IMR-90 (cell line): Measurements from ENCODE around the gene CDK14. TPM values are rescaled to one million over a fixed set of nuclear protein-coding genes. Genes with fewer than 3 reads are reported as not detected.

ENCODE experiments used
- ATAC-seq: fragments of 200-7000 bp; cut with Tn5 transposase; 2 replicates; pipeline ENCODE4 v1.9.1; 2020; ENCODE audit warnings: low read depth, mild to moderate bottlenecking, moderate library complexity
- BruUV-seq: library from RNA; stranded (reverse); fragments of 400-500 nt; replicated peaks from 2 replicates; lab custom pipeline; 2021; lab: Mats Ljungman, UMichigan
- CTCF ChIA-PET: fragments of 300-600 bp; formaldehyde crosslinking; extraction: SDS; loops from one replicate; lab custom pipeline; 2021; ENCODE audit warnings: antibody characterized with exemption; lab: Yijun Ruan, JAX
- POLR2A ChIA-PET: fragments of 300-600 bp; sonication (Branson Sonifier 250); formaldehyde crosslinking; loops from one replicate; lab custom pipeline; 2022; ENCODE audit warnings: antibody characterized with exemption; ENCODE audit not compliant: unreplicated experiment; lab: Charles Lee
- DNase-seq: peaks from one replicate; pipeline ENCODE4 v3.0.0; 2013
- H2AFZ ChIP-seq: replicated peaks from 2 replicates; pipeline ENCODE3; 2013; ENCODE audit warnings: low read length, mild to moderate bottlenecking; ENCODE audit not compliant: poor library complexity
- H2AK5ac ChIP-seq: 2 replicates; pipeline ENCODE4 v1.6.1; 2013; ENCODE audit warnings: low read depth, low read length, inconsistent platforms
- H2AK9ac ChIP-seq: replicated peaks from 2 replicates; pipeline ENCODE3; 2013; ENCODE audit warnings: mild to moderate bottlenecking, low read depth, low read length, moderate library complexity; ENCODE audit not compliant: poor library complexity
- H2BK120ac ChIP-seq: 2 replicates; pipeline ENCODE4 v1.6.1; 2013; ENCODE audit warnings: low read depth, low read length, inconsistent platforms
- H2BK15ac ChIP-seq: 3 replicates; pipeline ENCODE4 v1.6.1; 2013; ENCODE audit warnings: low read depth, low read length, inconsistent platforms
- H2BK20ac ChIP-seq: 2 replicates; pipeline ENCODE4 v1.6.1; 2013; ENCODE audit warnings: low read depth, mild to moderate bottlenecking, inconsistent platforms, low read length, moderate library complexity
- H2BK5ac ChIP-seq: 2 replicates; pipeline ENCODE4 v1.6.1; 2013; ENCODE audit warnings: mild to moderate bottlenecking, low read depth, low read length, inconsistent platforms; ENCODE audit not compliant: poor library complexity, severe bottlenecking
- H3K14ac ChIP-seq: replicated peaks from 2 replicates; pipeline ENCODE4 v1.6.1; 2013; ENCODE audit warnings: low read depth, low read length, inconsistent platforms
- H3K18ac ChIP-seq: 2 replicates; pipeline ENCODE4 v1.6.1; 2013; ENCODE audit warnings: low read depth, low read length, control low read depth
- H3K23ac ChIP-seq: 2 replicates; pipeline ENCODE4 v1.6.1; 2013; ENCODE audit warnings: low read depth, low read length, inconsistent platforms
- H3K27ac ChIP-seq: 2 replicates; pipeline ENCODE4 v1.5.1; 2013; ENCODE audit warnings: mild to moderate bottlenecking, control low read depth, low read length; ENCODE audit not compliant: insufficient read depth
- H3K27me3 ChIP-seq: 2 replicates; pipeline ENCODE4 v1.6.1; 2013; ENCODE audit warnings: low read length; ENCODE audit not compliant: control insufficient read depth, insufficient read depth
- H3K36me3 ChIP-seq: 2 replicates; pipeline ENCODE4 v1.6.1; 2013; ENCODE audit warnings: low read length, mixed read lengths; ENCODE audit not compliant: control insufficient read depth, insufficient read depth
- H3K4ac ChIP-seq: 2 replicates; pipeline ENCODE4 v1.6.1; 2013; ENCODE audit warnings: low read depth, low read length, inconsistent platforms
- H3K4me1 ChIP-seq: 2 replicates; pipeline ENCODE4 v1.6.1; 2013; ENCODE audit warnings: low read length, mixed read lengths; ENCODE audit not compliant: control insufficient read depth, insufficient read depth
- H3K4me2 ChIP-seq: 2 replicates; pipeline ENCODE4 v1.6.1; 2013; ENCODE audit warnings: low read depth, mild to moderate bottlenecking, control low read depth, low read length, moderate library complexity
- H3K4me3 ChIP-seq: 2 replicates; pipeline ENCODE4 v1.5.1; 2013; ENCODE audit warnings: low read depth, mild to moderate bottlenecking, control low read depth, low read length, moderate library complexity; ENCODE audit not compliant: insufficient read depth
- H3K56ac ChIP-seq: 2 replicates; pipeline ENCODE4 v1.6.1; 2013; ENCODE audit warnings: low read length, inconsistent platforms; ENCODE audit not compliant: insufficient read depth; ENCODE audit errors: extremely low read depth
- H3K79me1 ChIP-seq, 2 experiments: 2 replicates each; pipeline ENCODE4 v1.6.1; 2013; ENCODE audit warnings: low read length in 2 of 2, inconsistent platforms in 1 of 2, low read depth in 1 of 2
- H3K9ac ChIP-seq: 2 replicates; pipeline ENCODE4 v1.6.1; 2013; ENCODE audit warnings: low read depth, low read length, control low read depth
- H3K9me1 ChIP-seq: 2 replicates; pipeline ENCODE4 v1.6.1; 2013; ENCODE audit warnings: low read length, inconsistent platforms; ENCODE audit not compliant: insufficient read depth
- H3K9me3 ChIP-seq: 2 replicates; pipeline ENCODE4 v1.6.1; 2013; ENCODE audit warnings: low read length; ENCODE audit not compliant: control insufficient read depth, insufficient read depth
- H4K20me1 ChIP-seq: 2 replicates; pipeline ENCODE4 v1.6.1; 2013; ENCODE audit warnings: low read length, inconsistent platforms; ENCODE audit not compliant: insufficient read depth
- H4K5ac ChIP-seq: 2 replicates; pipeline ENCODE4 v1.6.1; 2013; ENCODE audit warnings: mild to moderate bottlenecking, low read depth, low read length, control low read depth
- H4K8ac ChIP-seq, 2 experiments: 2 replicates each; pipeline ENCODE4 v1.6.1; 2013; ENCODE audit warnings: low read depth in 2 of 2, low read length in 2 of 2, control low read depth in 1 of 2, inconsistent platforms in 1 of 2
- H4K91ac ChIP-seq: 2 replicates; pipeline ENCODE4 v1.6.1; 2013; ENCODE audit warnings: low read depth, low read length, inconsistent platforms; ENCODE audit not compliant: insufficient read depth
- BHLHE40 ChIP-seq: fragments of 150-350 bp; IDR thresholded peaks from 2 replicates; pipeline ENCODE4 v1.6.1; 2016; ENCODE audit warnings: mild to moderate bottlenecking, low read depth, low read length
- CHD1 ChIP-seq: IDR thresholded peaks from 2 replicates; pipeline ENCODE4 v1.6.1; 2012; ENCODE audit warnings: low read depth, low read length, improper control_type of control experiment
- CTCF ChIP-seq: conservative IDR thresholded peaks from 2 replicates; pipeline ENCODE4 v1.5.1; 2012; ENCODE audit warnings: mild to moderate bottlenecking, low read depth, low read length, improper control_type of control experiment
- MAFK ChIP-seq: IDR thresholded peaks from 2 replicates; pipeline ENCODE4 v1.6.1; 2012; ENCODE audit warnings: low read depth, low read length, improper control_type of control experiment
- MAZ ChIP-seq: IDR thresholded peaks from 2 replicates; pipeline ENCODE4 v1.6.1; 2012; ENCODE audit warnings: low read depth, mild to moderate bottlenecking, low read length, improper control_type of control experiment, moderate library complexity, borderline replicate concordance
- MXI1 ChIP-seq: IDR thresholded peaks from 2 replicates; pipeline ENCODE4 v1.6.1; 2012; ENCODE audit warnings: low read depth, mild to moderate bottlenecking, low read length, moderate library complexity, borderline replicate concordance
- NFE2L2 ChIP-seq: fragments of 150-350 bp; IDR thresholded peaks from 2 replicates; pipeline ENCODE4 v1.6.1; 2016; ENCODE audit warnings: low read depth, mild to moderate bottlenecking, low read length
- POLR2A ChIP-seq: IDR thresholded peaks from 2 replicates; pipeline ENCODE4 v1.6.1; 2012; ENCODE audit warnings: mild to moderate bottlenecking, low read depth, low read length
- RCOR1 ChIP-seq: IDR thresholded peaks from 2 replicates; pipeline ENCODE4 v1.6.1; 2012; ENCODE audit warnings: mild to moderate bottlenecking, low read length, improper control_type of control experiment; ENCODE audit not compliant: insufficient replicate concordance
- RFX5 ChIP-seq: IDR thresholded peaks from 2 replicates; pipeline ENCODE4 v1.8.0; 2012; ENCODE audit warnings: low read depth, mild to moderate bottlenecking, low read length, moderate library complexity
- SMC3 ChIP-seq: fragments of 150-350 bp; IDR thresholded peaks from 2 replicates; pipeline ENCODE4 v1.6.1; 2016; ENCODE audit warnings: low read depth, mild to moderate bottlenecking, antibody characterized with exemption, low read length, moderate library complexity
- USF2 ChIP-seq: fragments of 150-350 bp; IDR thresholded peaks from 2 replicates; pipeline ENCODE4 v1.6.1; 2017; ENCODE audit warnings: mild to moderate bottlenecking, antibody characterized with exemption, low read length, low read depth
- WGBS, 2 experiments: methylation state at CpG; one replicate each; pipeline versions ENCODE4 v1.1.5 to v1.1.7; 2013; ENCODE audit warnings: missing lambda C conversion rate in 2 of 2; ENCODE audit not compliant: insufficient read length in 1 of 2; ENCODE audit errors: extremely low coverage in 2 of 2; 5-methylcytosine and 5-hydroxymethylcytosine counted together
- dilution Hi-C: fragments of 300-500 bp; cut with HindIII; formaldehyde crosslinking; loops from one replicate; pipeline ENCODE4 v1.14.3; 2018; ENCODE audit warnings: low sequenced_read_pairs; ENCODE audit not compliant: unreplicated experiment
- in situ Hi-C: fragments of 300-500 bp; cut with MboI; formaldehyde crosslinking; loops from 3 replicates; pipeline ENCODE4 v1.14.3; 2019; ENCODE audit warnings: low sequenced_read_pairs, inconsistent platforms, mixed read lengths
- intact Hi-C: fragments of 100-400 bp; cut with micrococcal nuclease; formaldehyde crosslinking; loops from 2 replicates; pipeline ENCODE4 v1.10.0; 2022
- polyA plus RNA-seq, 3 experiments: library from polyadenylated mRNA; depleted of rRNA; stranded (reverse); fragments of >200 nt; gene quantifications; 2 replicates each; pipeline ENCODE4 v1.2.3, GENCODE V29; 2012; ENCODE audit warnings: low replicate concordance in 1 of 3
- total RNA-seq: library from RNA; depleted of rRNA; stranded (reverse); fragments of >200 nt; gene quantifications from 2 replicates; pipeline ENCODE4 v1.2.3, GENCODE V29; 2012

Gene CDK14
- total and polyA plus RNA-seq, 2 of the 4 experiments (the other 2 are of a cell fraction), result 10.1 to 29.6 TPM

GRCh38 chr7:90918303-90918702 is 322.2 kb downstream of the CDK14 start:
- no peak overlapping the region for H3K4me2 ChIP-seq
- no peak for DNase-seq
- no peak overlapping the region for H3K14ac ChIP-seq
- H4K20me1 ChIP-seq, result no peaks in the 10 kb centered on the region
- no CpG with 5 or more reads among the region's 3 CpGs for WGBS, 2 experiments
- peaks cover 3 to 4% of the 10 kb centered on the region in 2 experiments; a peak in 2 of 4 replicates for H3K79me1 ChIP-seq
- no peak overlapping the region for H3K9ac ChIP-seq
- no peak overlapping the region for H4K91ac ChIP-seq
- dilution Hi-C loops, result no loop called here
- ChIA-PET CTCF (no interaction called here), POLR2A (no interaction called here)
- no peak overlapping the region for H3K27ac ChIP-seq
- ATAC-seq, result no peak
- peaks cover 2% of the 10 kb centered on the region; the same call in 1 of the 2 replicates for H3K4me1 ChIP-seq
- H3K9me3 ChIP-seq, result no peaks in the 10 kb centered on the region
- BruUV-seq, result no TSS peak
- peaks cover 2% of the 10 kb centered on the region; the same call in 1 of the 2 replicates for H3K36me3 ChIP-seq
- no peak overlapping the region for H2BK15ac ChIP-seq
- no peak overlapping the region for H3K18ac ChIP-seq
- in situ Hi-C loops, result no loop called here
- no peak overlapping the region for H3K56ac ChIP-seq
- intact Hi-C loops, result loop anchor here (5.0 kb wide), 1 partner anchor 41 kb away; no protein-coding TSS in a partner anchor
- no peak overlapping the region for H2BK20ac ChIP-seq
- no peak overlapping the region; the same call in 1 of the 2 replicates for H4K5ac ChIP-seq
- H2AK5ac ChIP-seq, result no peak overlapping the region
- no peak overlapping the region for H2AK9ac ChIP-seq
- no peak overlapping the region for H2BK5ac ChIP-seq
- no peaks in the 10 kb centered on the region for H3K27me3 ChIP-seq
- H3K9me1 ChIP-seq, result peaks cover 3% of the 10 kb centered on the region; the same call in 1 of the 2 replicates
- H3K23ac ChIP-seq, result no peak overlapping the region
- no peak overlapping the region for H4K8ac ChIP-seq
- H3K4ac ChIP-seq, result no peak overlapping the region
- H2BK120ac ChIP-seq, result no peak overlapping the region
- H2AFZ ChIP-seq, result no peak overlapping the region
- TF ChIP-seq RCOR1 (no peak), CTCF (no peak), CHD1 (no peak), POLR2A (no peak), MAFK (no peak), SMC3 (no peak), USF2 (no peak), BHLHE40 (no peak), RFX5 (no peak), MXI1 (no peak), NFE2L2 (no peak), MAZ (no peak)
- H3K4me3 ChIP-seq, result no peak overlapping the region
